K562 treated with DMSO at 1 percent for 12 hours (cell line): Measurements from ENCODE around the gene EXOC2. TPM values are rescaled to one million over a fixed set of nuclear protein-coding genes. Genes with fewer than 3 reads are reported as not detected.

Source experiments
- total RNA-seq: library from RNA; unstranded; fragments of 300-600 nt; gene quantifications from 2 replicates; pipeline ENCODE4 v1.2.3, GENCODE V29; 2022; ENCODE audit not compliant: insufficient read depth

EXOC2 gene
- 9.0 and 27.9 TPM in 2 replicates for total RNA-seq

GRCh38 chr6:692858-693722 lies at the start of gene EXOC2:
TSS of gene EXOC2 (minus strand) at chr6:693139. CDS start at chr6:637818, 55,321 bp downstream.

GRCh38 chr6:656460-657252 lies 36.3 kb downstream of the EXOC2 start, which contains the start of gene HUS1B:
TSS of gene HUS1B (minus strand) at chr6:657100. CDS start at chr6:656944, 156 bp downstream.

Other genes starting within 250 kb of the EXOC2 start
- gene HUS1B, start 36.0 kb downstream of the EXOC2 start, total RNA-seq: 1.1 and 1.7 TPM in 2 replicates